HG02852 (cell line): ENCODE measurements around the gene CEACAM8.
"Not testable (repeated sequence)": the region's sequence is repeated elsewhere in the genome, so short reads cannot be mapped to it uniquely, and the experiment has no call there.

Experiments used
- ATAC-seq: cut with Tn5 transposase; IDR thresholded peaks from one replicate; pipeline ENCODE4 v1.9.1; 2021; ENCODE audit warnings: mild to moderate bottlenecking, moderate library complexity; ENCODE audit not compliant: unreplicated experiment

Gene CEACAM8

GRCh38 chr19:42573642-42574041 is 21.1 kb downstream of the CEACAM8 start:
- no peak for ATAC-seq

GRCh38 chr19:42571116-42571515 is 23.6 kb downstream of the CEACAM8 start:
- no peak for ATAC-seq

- ATAC-seq, result no peak
Observed at GRCh38 chr19:42569193-42569592, 25.5 kb downstream of the CEACAM8 start.

GRCh38 chr19:42568006-42568405 is 26.7 kb downstream of the CEACAM8 start:
- no peak for ATAC-seq

GRCh38 chr19:42567567-42567966 is 27.2 kb downstream of the CEACAM8 start:
- no peak for ATAC-seq

- ATAC-seq, result no peak
Observed at GRCh38 chr19:42563352-42564210, 31.1 kb downstream of the CEACAM8 start.

- no peak for ATAC-seq
Observed at GRCh38 chr19:42561512-42561911, 33.2 kb downstream of the CEACAM8 start.

GRCh38 chr19:42560731-42561130 is 34.0 kb downstream of the CEACAM8 start:
- ATAC-seq, result no peak

GRCh38 chr19:42558450-42559150 is 36.1 kb downstream of the CEACAM8 start:
- no peak for ATAC-seq

GRCh38 chr19:42557386-42557871 is 37.3 kb downstream of the CEACAM8 start:
- ATAC-seq, result not testable (repeated sequence)

GRCh38 chr19:42555801-42556200 is 38.9 kb downstream of the CEACAM8 start:
- ATAC-seq, result no peak

GRCh38 chr19:42555317-42555716 is 39.4 kb downstream of the CEACAM8 start:
- no peak for ATAC-seq

- ATAC-seq, result no peak
Observed at GRCh38 chr19:42554046-42554575, 40.6 kb downstream of the CEACAM8 start.

GRCh38 chr19:42553292-42554045 is 41.3 kb downstream of the CEACAM8 start:
- no peak for ATAC-seq

- no peak for ATAC-seq
Observed at GRCh38 chr19:42552086-42553065, 42.3 kb downstream of the CEACAM8 start.

- not testable (repeated sequence) for ATAC-seq
Observed at GRCh38 chr19:42550521-42550920, 44.2 kb downstream of the CEACAM8 start.

- not testable (repeated sequence) for ATAC-seq
Observed at GRCh38 chr19:42549067-42549466, 45.7 kb downstream of the CEACAM8 start.

GRCh38 chr19:42548552-42548951 is 46.2 kb downstream of the CEACAM8 start:
- ATAC-seq, result no peak

- ATAC-seq, result no peak
Observed at GRCh38 chr19:42547929-42548328, 46.8 kb downstream of the CEACAM8 start.
